WTC11 (cell line): ENCODE measurements around the gene FTH1. TPM values are rescaled to one million over a fixed set of nuclear protein-coding genes. Genes with fewer than 3 reads are reported as not detected.

ENCODE experiments used
- ATAC-seq: fragments of 200-7000 bp; cut with Tn5 transposase; 2 replicates; pipeline ENCODE4 v1.10.0; 2021; ENCODE audit warnings: mild to moderate bottlenecking, moderate library complexity
- CTCF ChIA-PET: fragments of 300-600 bp; sonication (Branson Sonifier 250); formaldehyde crosslinking; loops from one replicate; lab custom pipeline; 2021; ENCODE audit warnings: antibody characterized with exemption; lab: Charles Lee
- POLR2A ChIA-PET: fragments of 350-600 bp; sonication (Branson Sonifier 250); formaldehyde crosslinking; loops from one replicate; lab custom pipeline; 2021; ENCODE audit warnings: antibody characterized with exemption; lab: Charles Lee
- DNase-seq: peaks from one replicate; pipeline ENCODE4 v3.0.0; 2021; ENCODE audit warnings: low spot score
- H3K27ac Mint-ChIP-seq: 2 replicates; pipeline ENCODE4 v1.8.0; 2021; ENCODE audit warnings: mixed read lengths
- H3K27me3 Mint-ChIP-seq: 2 replicates; pipeline ENCODE4 v1.8.0; 2021; ENCODE audit warnings: low read depth, mild to moderate bottlenecking, moderate library complexity, mixed read lengths
- H3K36me3 Mint-ChIP-seq: 2 replicates; pipeline ENCODE4 v1.8.0; 2021; ENCODE audit warnings: mixed read lengths
- H3K4me1 Mint-ChIP-seq: 2 replicates; pipeline ENCODE4 v1.8.0; 2022; ENCODE audit warnings: mixed read lengths
- H3K4me3 Mint-ChIP-seq: 2 replicates; pipeline ENCODE4 v1.8.0; 2021; ENCODE audit warnings: mild to moderate bottlenecking, moderate library complexity, mixed read lengths
- H3K9me3 Mint-ChIP-seq: 2 replicates; pipeline ENCODE4 v1.8.0; 2021; ENCODE audit warnings: mixed read lengths
- CDX4 ChIP-seq: fragments of 250-450 bp; sonication (Bioruptor Pico); IDR thresholded peaks from 2 replicates; pipeline ENCODE4 v1.9.0; 2021; ENCODE audit warnings: moderate library complexity, mild to moderate bottlenecking, inconsistent platforms, borderline replicate concordance
- E2F5 ChIP-seq: sonication (generic); formaldehyde crosslinking; IDR thresholded peaks from 2 replicates; pipeline ENCODE4 v1.8.1; 2022; ENCODE audit warnings: mild to moderate bottlenecking, moderate library complexity, missing genetic modification reagents
- ERG ChIP-seq: fragments of 250-450 bp; sonication (Bioruptor Pico); IDR thresholded peaks from 2 replicates; pipeline ENCODE4 v1.8.0; 2021; ENCODE audit warnings: mild to moderate bottlenecking
- ETV6 ChIP-seq: sonication (generic); formaldehyde crosslinking; IDR thresholded peaks from 2 replicates; pipeline ENCODE4 v1.8.1; 2022; ENCODE audit warnings: mild to moderate bottlenecking, missing genetic modification reagents
- GTF2I ChIP-seq: fragments of 250-450 bp; sonication (Bioruptor Pico); conservative IDR thresholded peaks from 2 replicates; pipeline ENCODE4 v1.4.0; 2021; ENCODE audit warnings: mild to moderate bottlenecking
- HMGXB4 ChIP-seq: sonication (generic); formaldehyde crosslinking; IDR thresholded peaks from 2 replicates; pipeline ENCODE4 v1.8.1; 2023; ENCODE audit warnings: mild to moderate bottlenecking, moderate library complexity, missing genetic modification reagents
- JUN ChIP-seq: sonication (generic); formaldehyde crosslinking; IDR thresholded peaks from 2 replicates; pipeline ENCODE4 v1.8.0; 2023; ENCODE audit warnings: mild to moderate bottlenecking, missing genetic modification reagents
- KAT7 ChIP-seq: sonication (generic); formaldehyde crosslinking; IDR thresholded peaks from 2 replicates; pipeline ENCODE4 v1.8.1; 2023; ENCODE audit warnings: missing genetic modification reagents, mild to moderate bottlenecking, borderline replicate concordance
- MXD4 ChIP-seq: fragments of 250-450 bp; sonication (Bioruptor Pico); IDR thresholded peaks from 2 replicates; pipeline ENCODE4 v1.8.0; 2021; ENCODE audit warnings: mild to moderate bottlenecking, moderate library complexity, borderline replicate concordance
- NR1H2 ChIP-seq: sonication (generic); formaldehyde crosslinking; IDR thresholded peaks from 2 replicates; pipeline ENCODE4 v1.9.0; 2021; ENCODE audit warnings: mild to moderate bottlenecking, moderate library complexity, missing genetic modification reagents
- SP1 ChIP-seq: sonication (generic); formaldehyde crosslinking; conservative IDR thresholded peaks from 2 replicates; pipeline ENCODE4 v1.8.1; 2022; ENCODE audit warnings: missing genetic modification reagents
- TP53 ChIP-seq: sonication (generic); formaldehyde crosslinking; IDR thresholded peaks from 2 replicates; pipeline ENCODE4 v1.8.1; 2023; ENCODE audit warnings: mild to moderate bottlenecking, missing genetic modification reagents
- USF1 ChIP-seq: sonication (generic); formaldehyde crosslinking; IDR thresholded peaks from 2 replicates; pipeline ENCODE4 v1.8.0; 2022; ENCODE audit warnings: mild to moderate bottlenecking, missing genetic modification reagents
- USF2 ChIP-seq: sonication (generic); formaldehyde crosslinking; IDR thresholded peaks from 2 replicates; pipeline ENCODE4 v1.8.1; 2023; ENCODE audit warnings: mild to moderate bottlenecking, missing genetic modification reagents, moderate library complexity
- total RNA-seq: library from RNA; stranded (reverse); gene quantifications from 3 replicates; pipeline ENCODE4 v1.2.3, GENCODE V29; 2021

FTH1 gene
- total RNA-seq, 1 experiment from 2014 or later = 1,108 TPM

- TF ChIP-seq USF2 (CRISPR knock-in tag) (no peak), JUN (CRISPR knock-in tag) (no peak), TP53 (no peak), NR1H2 (CRISPR knock-in tag) (no peak), MXD4 (CRISPR knock-in tag) (no peak), ERG (CRISPR knock-in tag) (no peak)
Measured at GRCh38 chr11:61918251-61918937, 49.0 kb downstream of the FTH1 start (continued).

GRCh38 chr11:61917334-61918109, 49.9 kb downstream of the FTH1 start, which contains the start of gene RAB3IL1:
Gene RAB3IL1 (minus strand): TSS chr11:61917566. CDS start chr11:61917367, 199 bp downstream.
- Mint-ChIP-seq H3K4me1 (peaks cover 18% of the 10 kb centered on the region), H3K9me3 (no peaks in the 10 kb centered on the region), H3K27ac (no peak within 1 kb of the TSS), H3K36me3 (no peaks in the 10 kb centered on the region), H3K4me3 (peak within 1 kb of the TSS; percentile 75), H3K27me3 (peaks cover 38% of the 10 kb centered on the region)
- ATAC-seq (peak; percentile 79), DNase-seq (peak; percentile 59)
- TF ChIP-seq GTF2I = peak; percentile 94
- peak; percentile 36; the same call in 1 of the 2 replicates for TF ChIP-seq ETV6 (CRISPR knock-in tag)
- TF ChIP-seq USF1 (CRISPR knock-in tag) = peak; percentile 85
- TF ChIP-seq CDX4 (CRISPR knock-in tag) = no peak
- TF ChIP-seq HMGXB4 (CRISPR knock-in tag) = no peak
- peak; percentile 68 for TF ChIP-seq SP1 (CRISPR knock-in tag)
- peak; percentile 33; the same call in 1 of the 2 replicates for TF ChIP-seq E2F5 (CRISPR knock-in tag)
- TF ChIP-seq USF2 (CRISPR knock-in tag) = peak; percentile 98
- peak; percentile 61; the same call in 1 of the 2 replicates for TF ChIP-seq KAT7 (CRISPR knock-in tag)
- ChIA-PET CTCF (interaction anchor here (1.4 to 5.5 kb wide), 4 partner anchors 10 to 191 kb away, joined by 3 to 52 read pairs (median 19); no protein-coding TSS in a partner anchor), POLR2A (interaction anchor here (0.6 to 1.0 kb wide), 2 partner anchors 9 to 32 kb away, joined by 3 to 5 read pairs; no protein-coding TSS in a partner anchor)
